ENCODE results near the gene NUP50.
A peak's percentile ranks its signal among the peaks of the same experiment; 100 is the strongest.

NUP50 gene

GRCh38 chr22:45235851-45236342, 72.2 kb downstream of the NUP50 start:
- Histone ChIP-seq H3K4me3 (replicated peaks; ENCODE audit: insufficient read depth, low read length) (peak overlapping the region; percentile 32), H3K27me3 (ENCODE audit: insufficient read depth, poor library complexity, severe bottlenecking) (no peaks in the 10 kb centered on the region), H3K27ac (replicated peaks) (peak overlapping the region; percentile 96)
- TF ChIP-seq SPI1 (IDR thresholded peaks at IDR 0.05; ENCODE audit: borderline replicate concordance, low read depth) (peak; percentile 6; the same call in 1 of the 2 replicates), POLR2AphosphoS5 (IDR thresholded peaks at IDR 0.05; ENCODE audit: low read depth) (no peak; the same call in 1 of the 2 replicates)
- TF ChIP-seq, protein P1, sequence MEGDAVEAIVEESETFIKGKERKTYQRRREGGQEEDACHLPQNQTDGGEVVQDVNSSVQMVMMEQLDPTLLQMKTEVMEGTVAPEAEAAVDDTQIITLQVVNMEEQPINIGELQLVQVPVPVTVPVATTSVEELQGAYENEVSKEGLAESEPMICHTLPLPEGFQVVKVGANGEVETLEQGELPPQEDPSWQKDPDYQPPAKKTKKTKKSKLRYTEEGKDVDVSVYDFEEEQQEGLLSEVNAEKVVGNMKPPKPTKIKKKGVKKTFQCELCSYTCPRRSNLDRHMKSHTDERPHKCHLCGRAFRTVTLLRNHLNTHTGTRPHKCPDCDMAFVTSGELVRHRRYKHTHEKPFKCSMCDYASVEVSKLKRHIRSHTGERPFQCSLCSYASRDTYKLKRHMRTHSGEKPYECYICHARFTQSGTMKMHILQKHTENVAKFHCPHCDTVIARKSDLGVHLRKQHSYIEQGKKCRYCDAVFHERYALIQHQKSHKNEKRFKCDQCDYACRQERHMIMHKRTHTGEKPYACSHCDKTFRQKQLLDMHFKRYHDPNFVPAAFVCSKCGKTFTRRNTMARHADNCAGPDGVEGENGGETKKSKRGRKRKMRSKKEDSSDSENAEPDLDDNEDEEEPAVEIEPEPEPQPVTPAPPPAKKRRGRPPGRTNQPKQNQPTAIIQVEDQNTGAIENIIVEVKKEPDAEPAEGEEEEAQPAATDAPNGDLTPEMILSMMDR (IDR thresholded peaks at IDR 0.05; ENCODE audit: insufficient read depth, low read length) = no peak
- peak in 1 of 2 experiments; percentile 30 for DNase-seq (ENCODE audit: low read depth in 1 of 2, low spot score in 1 of 2)

- no peaks in the 10 kb centered on the region for H3K27me3 ChIP-seq (ENCODE audit: insufficient read depth, poor library complexity, severe bottlenecking)
- no peak for DNase-seq (ENCODE audit: low read depth in 1 of 2, low spot score in 1 of 2)
- H3K4me3 ChIP-seq (replicated peaks; ENCODE audit: insufficient read depth, low read length) = peak overlapping the region; percentile 32
- H3K27ac ChIP-seq (replicated peaks) = peak overlapping the region; percentile 96
- TF ChIP-seq POLR2AphosphoS5 (IDR thresholded peaks at IDR 0.05; ENCODE audit: low read depth) = no peak
- no peak for TF ChIP-seq GABPA (IDR thresholded peaks at IDR 0.05; ENCODE audit: low read depth)
- TF ChIP-seq, protein P1 (IDR thresholded peaks at IDR 0.05; ENCODE audit: insufficient read depth, low read length) = no peak
- TF ChIP-seq SPI1 (IDR thresholded peaks at IDR 0.05; ENCODE audit: borderline replicate concordance, low read depth) = no peak
- TF ChIP-seq, protein P2, sequence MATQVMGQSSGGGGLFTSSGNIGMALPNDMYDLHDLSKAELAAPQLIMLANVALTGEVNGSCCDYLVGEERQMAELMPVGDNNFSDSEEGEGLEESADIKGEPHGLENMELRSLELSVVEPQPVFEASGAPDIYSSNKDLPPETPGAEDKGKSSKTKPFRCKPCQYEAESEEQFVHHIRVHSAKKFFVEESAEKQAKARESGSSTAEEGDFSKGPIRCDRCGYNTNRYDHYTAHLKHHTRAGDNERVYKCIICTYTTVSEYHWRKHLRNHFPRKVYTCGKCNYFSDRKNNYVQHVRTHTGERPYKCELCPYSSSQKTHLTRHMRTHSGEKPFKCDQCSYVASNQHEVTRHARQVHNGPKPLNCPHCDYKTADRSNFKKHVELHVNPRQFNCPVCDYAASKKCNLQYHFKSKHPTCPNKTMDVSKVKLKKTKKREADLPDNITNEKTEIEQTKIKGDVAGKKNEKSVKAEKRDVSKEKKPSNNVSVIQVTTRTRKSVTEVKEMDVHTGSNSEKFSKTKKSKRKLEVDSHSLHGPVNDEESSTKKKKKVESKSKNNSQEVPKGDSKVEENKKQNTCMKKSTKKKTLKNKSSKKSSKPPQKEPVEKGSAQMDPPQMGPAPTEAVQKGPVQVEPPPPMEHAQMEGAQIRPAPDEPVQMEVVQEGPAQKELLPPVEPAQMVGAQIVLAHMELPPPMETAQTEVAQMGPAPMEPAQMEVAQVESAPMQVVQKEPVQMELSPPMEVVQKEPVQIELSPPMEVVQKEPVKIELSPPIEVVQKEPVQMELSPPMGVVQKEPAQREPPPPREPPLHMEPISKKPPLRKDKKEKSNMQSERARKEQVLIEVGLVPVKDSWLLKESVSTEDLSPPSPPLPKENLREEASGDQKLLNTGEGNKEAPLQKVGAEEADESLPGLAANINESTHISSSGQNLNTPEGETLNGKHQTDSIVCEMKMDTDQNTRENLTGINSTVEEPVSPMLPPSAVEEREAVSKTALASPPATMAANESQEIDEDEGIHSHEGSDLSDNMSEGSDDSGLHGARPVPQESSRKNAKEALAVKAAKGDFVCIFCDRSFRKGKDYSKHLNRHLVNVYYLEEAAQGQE (IDR thresholded peaks at IDR 0.05; ENCODE audit: insufficient replicate concordance, low read depth) = no peak
Measured at GRCh38 chr22:45237065-45237990, 73.6 kb downstream of the NUP50 start.

Small RNAs within 50 kb of the gene (microRNA-seq; reads per million reads assigned to microRNA genes)
- gene MIR1249 = 6.3 reads per million, percentile 21 among the genes with 10 or more reads in this experiment

Data from HL-60 (cell line).